Nephron (organoid): ENCODE results near the gene HK3.

Experiments used
- H3K27ac Mint-ChIP-seq, 3 experiments: 2 replicates each; pipeline ENCODE4 v1.8.0; 2020; ENCODE audit warnings: mixed read lengths in 3 of 3, mild to moderate bottlenecking in 2 of 3, moderate library complexity in 1 of 3
- H3K27me3 Mint-ChIP-seq: 2 replicates; pipeline ENCODE4 v1.8.0; 2021; ENCODE audit warnings: low read depth, mild to moderate bottlenecking, moderate library complexity, mixed read lengths
- H3K36me3 Mint-ChIP-seq: 2 replicates; pipeline ENCODE4 v1.8.0; 2020; ENCODE audit warnings: low read depth, mixed read lengths
- H3K4me1 Mint-ChIP-seq: 2 replicates; pipeline ENCODE4 v1.8.0; 2020; ENCODE audit warnings: mixed read lengths
- H3K4me3 Mint-ChIP-seq, 3 experiments: 2 replicates each; pipeline ENCODE4 v1.8.0; 2020; ENCODE audit warnings: mild to moderate bottlenecking in 3 of 3, mixed read lengths in 3 of 3, moderate library complexity in 2 of 3
- H3K9me3 Mint-ChIP-seq: 2 replicates; pipeline ENCODE4 v1.8.0; 2020; ENCODE audit warnings: mixed read lengths
- CTCF ChIP-seq, 3 experiments: fragments of 200-600 bp; sonication (generic); IDR thresholded peaks; one replicate each; pipeline ENCODE4 v1.5.0; 2021; ENCODE audit warnings: antibody characterized with exemption in 3 of 3; ENCODE audit not compliant: unreplicated experiment in 3 of 3

The HK3 gene

GRCh38 chr5:176859916-176860315 is 39.2 kb downstream of the HK3 start:
- no peak overlapping the region for H3K4me3 Mint-ChIP-seq
- no peak for TF ChIP-seq CTCF (IDR thresholded peaks at IDR 0.05; ENCODE audit: unreplicated experiment in 3 of 3)
- peaks cover 51% of the 10 kb centered on the region for H3K27me3 Mint-ChIP-seq
- H3K4me1 Mint-ChIP-seq = peaks cover 6% of the 10 kb centered on the region
- H3K36me3 Mint-ChIP-seq = no peaks in the 10 kb centered on the region
- no peaks in the 10 kb centered on the region for H3K9me3 Mint-ChIP-seq
- H3K27ac Mint-ChIP-seq = no peak overlapping the region

GRCh38 chr5:176857894-176858273 is 41.3 kb downstream of the HK3 start:
- H3K27ac Mint-ChIP-seq = no peak overlapping the region
- H3K9me3 Mint-ChIP-seq = no peaks in the 10 kb centered on the region
- H3K4me3 Mint-ChIP-seq = no peak overlapping the region
- TF ChIP-seq CTCF (IDR thresholded peaks at IDR 0.05; ENCODE audit: unreplicated experiment in 3 of 3) = no peak
- H3K36me3 Mint-ChIP-seq = no peaks in the 10 kb centered on the region
- H3K4me1 Mint-ChIP-seq = peaks cover 1% of the 10 kb centered on the region
- H3K27me3 Mint-ChIP-seq = peaks cover 49% of the 10 kb centered on the region

GRCh38 chr5:176857216-176857893 is 41.8 kb downstream of the HK3 start:
- H3K9me3 Mint-ChIP-seq = no peaks in the 10 kb centered on the region
- no peaks in the 10 kb centered on the region for H3K36me3 Mint-ChIP-seq
- H3K4me1 Mint-ChIP-seq = peaks cover under 1% of the 10 kb centered on the region
- no peak overlapping the region for H3K27ac Mint-ChIP-seq
- no peak overlapping the region for H3K4me3 Mint-ChIP-seq
- TF ChIP-seq CTCF (IDR thresholded peaks at IDR 0.05; ENCODE audit: unreplicated experiment in 3 of 3) = no peak
- peaks cover 48% of the 10 kb centered on the region for H3K27me3 Mint-ChIP-seq

- H3K27me3 Mint-ChIP-seq = peaks cover 54% of the 10 kb centered on the region
- peaks cover 7% of the 10 kb centered on the region for H3K4me1 Mint-ChIP-seq
- TF ChIP-seq CTCF (IDR thresholded peaks at IDR 0.05; ENCODE audit: unreplicated experiment in 3 of 3) = no peak
- H3K4me3 Mint-ChIP-seq = no peak overlapping the region
- H3K27ac Mint-ChIP-seq = no peak overlapping the region
- no peaks in the 10 kb centered on the region for H3K36me3 Mint-ChIP-seq
- H3K9me3 Mint-ChIP-seq = no peaks in the 10 kb centered on the region
Observed at GRCh38 chr5:176856746-176857145, 42.4 kb downstream of the HK3 start.

GRCh38 chr5:176855598-176855997 is 43.5 kb downstream of the HK3 start:
- H3K27ac Mint-ChIP-seq = no peak overlapping the region

More at GRCh38 chr5:176855598-176855997, 43.5 kb downstream of the HK3 start:
- no peaks in the 10 kb centered on the region for H3K9me3 Mint-ChIP-seq
- no peak for TF ChIP-seq CTCF (IDR thresholded peaks at IDR 0.05; ENCODE audit: unreplicated experiment in 3 of 3)
- H3K36me3 Mint-ChIP-seq = no peaks in the 10 kb centered on the region
- H3K27me3 Mint-ChIP-seq = peaks cover 50% of the 10 kb centered on the region
- no peak overlapping the region for H3K4me3 Mint-ChIP-seq
- H3K4me1 Mint-ChIP-seq = peaks cover 7% of the 10 kb centered on the region
